K562 (cell line): ENCODE results near the gene BDKRB2. TPM values are rescaled to one million over a fixed set of nuclear protein-coding genes. Genes with fewer than 3 reads are reported as not detected.
A peak's percentile ranks its signal among the peaks of the same experiment; 100 is the strongest.

Source experiments
- ATAC-seq: fragments of 200-7000 bp; cut with Tn5 transposase; 3 replicates; pipeline ENCODE4 v1.9.1; 2020; ENCODE audit warnings: moderate library complexity
- BruUV-seq: library from RNA; stranded (reverse); fragments of 400-500 nt; replicated peaks from 2 replicates; lab custom pipeline; 2021; lab: Mats Ljungman, UMichigan
- CTCF ChIA-PET: fragments of 300-600 bp; formaldehyde crosslinking; extraction: SDS; loops from one replicate; lab custom pipeline; 2021; ENCODE audit warnings: low intra/inter-chr PET ratio; lab: Yijun Ruan, JAX
- POLR2A ChIA-PET: fragments of 300-600, 350-650 bp; sonication (Branson Sonifier 250); formaldehyde crosslinking; extraction: SDS; loops from one replicate; lab custom pipeline; 2021; ENCODE audit warnings: antibody characterized with exemption, inconsistent platforms; lab: Yijun Ruan, JAX
- DNase-seq, 4 experiments: peaks; one replicate each; pipeline versions ENCODE4 v3.0.0 to v3.0.0-alpha.2; 2011 to 2018; ENCODE audit warnings: low spot score in 3 of 4, mixed read lengths in 3 of 4; ENCODE audit errors: extremely low read depth in 1 of 4
- FAIRE-seq: peaks from 2 replicates; lab custom pipeline; 2011; peaks lifted over from hg19 to GRCh38; lab: Jason Lieb, UNC
- H2AFZ ChIP-seq: 2 replicates; pipeline ENCODE4 v1.6.0; 2011; ENCODE audit warnings: low read depth, low read length, control low read depth, inconsistent platforms
- H3K27ac ChIP-seq: fragments of 200-600 bp; 3 replicates; pipeline ENCODE4 v1.8.0; 2011; ENCODE audit warnings: low read depth, mild to moderate bottlenecking, control low read depth, inconsistent platforms, low read length, moderate library complexity, mixed read lengths; ENCODE audit errors: extremely low read depth
- H3K27me3 ChIP-seq, 2 experiments: fragments of 300-600 bp in 1 of 2; 2 replicates in 1 of 2; 3 replicates in 1 of 2; pipeline versions ENCODE4 v1.6.0 to v1.8.0; 2011; ENCODE audit warnings: inconsistent platforms in 2 of 2, low read length in 2 of 2, mild to moderate bottlenecking in 1 of 2, mixed read lengths in 1 of 2, moderate library complexity in 1 of 2; ENCODE audit not compliant: control insufficient read depth in 2 of 2, insufficient read depth in 2 of 2
- H3K36me3 ChIP-seq: fragments of 300-600 bp; 3 replicates; pipeline ENCODE4 v1.8.0; 2011; ENCODE audit warnings: mild to moderate bottlenecking, low read length, inconsistent platforms; ENCODE audit not compliant: control insufficient read depth, insufficient read depth
- H3K4me1 ChIP-seq, 2 experiments: fragments of 200-600 bp in 1 of 2; replicated peaks in 1 of 2; 2 replicates in 1 of 2; 3 replicates in 1 of 2; pipeline versions ENCODE4 v1.5.1 to v1.8.0; 2011; ENCODE audit warnings: inconsistent platforms in 2 of 2, low read length in 2 of 2, mild to moderate bottlenecking in 1 of 2, mixed read lengths in 1 of 2, moderate library complexity in 1 of 2; ENCODE audit not compliant: control insufficient read depth in 2 of 2, insufficient read depth in 2 of 2
- H3K4me2 ChIP-seq: 2 replicates; pipeline ENCODE4 v1.6.1; 2011; ENCODE audit warnings: low read length, control low read depth, inconsistent platforms, mixed read lengths; ENCODE audit not compliant: insufficient read depth
- H3K4me3 ChIP-seq: fragments of 200-600 bp; sonication (generic), shearing (Covaris generic); 2 replicates; pipeline ENCODE4 v1.5.1; 2016; ENCODE audit warnings: control low read depth, inconsistent platforms
- H3K79me2 ChIP-seq: fragments of 200-600 bp; 3 replicates; pipeline ENCODE4 v1.8.0; 2011; ENCODE audit warnings: low read length, inconsistent platforms; ENCODE audit not compliant: control insufficient read depth, insufficient read depth
- H3K9ac ChIP-seq, 2 experiments: 2 replicates each; pipeline versions ENCODE4 v1.6.0 to v1.6.1; 2011; ENCODE audit warnings: low read depth in 2 of 2, low read length in 2 of 2, control low read depth in 1 of 2, inconsistent platforms in 1 of 2, mild to moderate bottlenecking in 1 of 2, mixed read lengths in 1 of 2; ENCODE audit not compliant: insufficient read depth in 1 of 2
- H3K9me1 ChIP-seq: one replicate; pipeline ENCODE4 v1.6.0; 2011; ENCODE audit warnings: inconsistent platforms, mild to moderate bottlenecking, low read length, moderate library complexity; ENCODE audit not compliant: control insufficient read depth, insufficient read depth
- H3K9me3 ChIP-seq: replicated peaks from 2 replicates; pipeline ENCODE4 v1.5.1; 2011; ENCODE audit warnings: low read depth, low read length, inconsistent platforms; ENCODE audit not compliant: control insufficient read depth, insufficient read depth
- H4K20me1 ChIP-seq: replicated peaks from 2 replicates; pipeline ENCODE4 v1.6.1; 2011; ENCODE audit warnings: low read length, inconsistent platforms, mixed read lengths; ENCODE audit not compliant: control insufficient read depth, insufficient read depth
- KAT8 ChIP-seq: fragments of 450-650 bp; IDR thresholded peaks from 2 replicates; pipeline ENCODE4 v1.6.1; 2016; ENCODE audit warnings: low read depth, mild to moderate bottlenecking
- ZNF197 ChIP-seq: fragments of 200-800 bp; sonication (Bioruptor generic); IDR thresholded peaks from 2 replicates; pipeline ENCODE4 v1.6.1; 2016; ENCODE audit warnings: low read depth, missing genetic modification characterization, missing compliant biosample characterization
- WGBS: fragments of 100-300 bp; shearing (Covaris generic); methylation state at CpG from one replicate; pipeline ENCODE4 v1.1.6; 2016; ENCODE audit warnings: low coverage, mixed read lengths; ENCODE audit not compliant: insufficient coverage; ENCODE audit errors: missing lambda C conversion rate; 5-methylcytosine and 5-hydroxymethylcytosine counted together
- in situ Hi-C: fragments of 300-500 bp; cut with MboI; formaldehyde crosslinking; loops from 4 replicates; pipeline ENCODE4 v1.15.0; 2018; ENCODE audit warnings: inconsistent platforms, mixed read lengths
- intact Hi-C: fragments of 100-400 bp; cut with micrococcal nuclease; formaldehyde crosslinking; loops from 2 replicates; pipeline ENCODE4 v1.14.2; 2022
- polyA plus RNA-seq, 8 experiments: library from polyadenylated mRNA; depleted of rRNA in 4 of 8; stranded (reverse) in 5 of 8; unstranded in 3 of 8; fragments of >200 nt; fragmentation: Nextera tagmentation in 2 of 8; fragmentation: Illumina TruSeq in 1 of 8; extraction: Ambion mirVana in 2 of 8; extraction: Trizol in 1 of 8; gene quantifications; 2 replicates each; pipeline versions ENCODE4 v1.2.1 to v1.2.3, GENCODE V29; 2011 to 2014; ENCODE audit warnings: inconsistent platforms in 1 of 8, missing spikeins in 1 of 8
- total RNA-seq, 7 experiments: library from RNA; depleted of rRNA in 6 of 7; stranded (reverse); fragments of >200 nt in 6 of 7; fragmentation: Illumina TruSeq in 2 of 7; extraction: Trizol in 2 of 7; gene quantifications; 2 replicates each; pipeline versions ENCODE4 v1.2.1 to v1.2.3, GENCODE V29; 2011 to 2021; ENCODE audit warnings: low replicate concordance in 1 of 7
- TF ChIP-seq, protein P1 (sequence below), 2 experiments: fragments of 450-650 bp in 1 of 2; sonication (generic) in 1 of 2; formaldehyde crosslinking in 1 of 2; IDR thresholded peaks in 1 of 2; conservative IDR thresholded peaks in 1 of 2; 2 replicates each; pipeline versions ENCODE4 v1.6.1 to v1.8.1; 2016 to 2023; ENCODE audit warnings: mild to moderate bottlenecking in 2 of 2, moderate library complexity in 2 of 2, inconsistent platforms in 1 of 2, missing genetic modification reagents in 1 of 2

Gene BDKRB2
- total and polyA plus RNA-seq, 9 of the 15 experiments (the other 6 are each of a cell fraction or from before 2014, with no cell fraction given), result 0.02 TPM; not detected in 8

DNA sequence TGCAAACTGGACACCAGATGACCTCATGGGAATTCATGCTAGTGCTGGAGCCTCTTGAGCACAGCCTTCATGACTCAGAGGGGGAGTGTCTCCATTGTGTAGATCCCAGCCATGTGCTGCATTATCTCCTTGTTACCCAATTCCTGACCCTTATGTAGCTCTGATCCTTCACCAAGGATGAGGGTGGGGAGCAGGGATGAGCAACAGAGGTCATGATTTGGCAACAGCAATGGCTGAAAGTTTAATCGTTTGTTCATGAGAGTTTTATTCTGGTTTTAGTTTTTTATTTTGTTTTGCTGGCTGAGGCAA is 41.9 kb downstream of the BDKRB2 start (continued):
- TF ChIP-seq, protein P1, sequence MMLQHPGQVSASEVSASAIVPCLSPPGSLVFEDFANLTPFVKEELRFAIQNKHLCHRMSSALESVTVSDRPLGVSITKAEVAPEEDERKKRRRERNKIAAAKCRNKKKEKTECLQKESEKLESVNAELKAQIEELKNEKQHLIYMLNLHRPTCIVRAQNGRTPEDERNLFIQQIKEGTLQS (IDR thresholded peaks at IDR 0.05), result peak; percentile 19; the same call in 1 of the 2 replicates
- TF ChIP-seq, protein P1 (CRISPR knock-in tag; conservative IDR thresholded peaks at IDR 0.05), result no peak
- TF ChIP-seq ZNF197, result no peak

DNA sequence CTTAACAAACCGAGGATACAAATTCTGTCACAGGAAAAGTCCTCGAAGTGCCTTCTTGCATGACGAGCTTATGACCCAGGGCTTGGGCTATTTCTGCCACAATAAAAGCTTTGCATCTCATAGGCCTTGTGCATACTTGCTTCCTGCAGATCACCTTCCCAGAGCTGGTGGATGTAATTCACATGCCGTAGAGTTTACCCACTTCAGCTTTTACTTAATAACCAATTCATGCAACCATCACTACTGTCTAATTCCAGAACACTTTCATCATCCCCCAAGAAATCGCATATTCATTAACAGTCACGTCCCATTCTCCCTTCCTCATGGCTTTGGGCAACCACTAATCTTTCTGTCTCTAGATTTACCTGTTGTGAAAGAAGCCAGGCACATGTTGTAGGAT is 42.4 kb downstream of the BDKRB2 start:
- POLR2A ChIA-PET, result no interaction called here
- no peak for TF ChIP-seq KAT8
- TF ChIP-seq, all 486 proteins: peak for 0
- no peak overlapping the region for H3K27ac ChIP-seq
- no peak overlapping the region for H3K4me3 ChIP-seq
- no TSS peak for BruUV-seq
- ATAC-seq (no peak), FAIRE-seq (no peak), DNase-seq (no peak)
- 2% methylated on average over 6 of the region's 6 CpGs for WGBS
- in situ Hi-C loops, result no loop called here
- intact Hi-C loops, result no loop called here
- no peaks in the 10 kb centered on the region for H3K4me1 ChIP-seq
- no peaks in the 10 kb centered on the region for H3K9me3 ChIP-seq
- no peaks in the 10 kb centered on the region for H3K36me3 ChIP-seq
- no peak overlapping the region for H3K4me2 ChIP-seq
- no peak overlapping the region for H2AFZ ChIP-seq
- H3K9me1 ChIP-seq, result no peaks in the 10 kb centered on the region
- no peaks in the 10 kb centered on the region; a peak in 1 of 5 replicates for H3K27me3 ChIP-seq
- CTCF ChIA-PET, result no interaction called here
- no peaks in the 10 kb centered on the region for H3K79me2 ChIP-seq
- no peak overlapping the region for H3K9ac ChIP-seq
- no peaks in the 10 kb centered on the region for H4K20me1 ChIP-seq
